Measurements from ENCODE around the gene IL1RAPL2. TPM values are rescaled to one million over a fixed set of nuclear protein-coding genes. Genes with fewer than 3 reads are reported as not detected.

Gene IL1RAPL2
- total RNA-seq, 1 donor from 2014 or later, result not detected

- no peak overlapping the region for H3K4me3 Mint-ChIP-seq (ENCODE audit: unreplicated experiment)
- H3K4me1 Mint-ChIP-seq (ENCODE audit: low read depth), result peaks cover 3% of the 10 kb centered on the region
- no peaks in the 10 kb centered on the region for H3K27me3 Mint-ChIP-seq (ENCODE audit: low read depth)
These were observed 1080.8 kb downstream of the IL1RAPL2 start for GRCh38 chrX:105646592-105647372.

GRCh38 chrX:105647749-105648148 lies 1081.8 kb downstream of the IL1RAPL2 start:
- Mint-ChIP-seq H3K36me3 (ENCODE audit: low read depth) (no peaks in the 10 kb centered on the region), H3K4me1 (ENCODE audit: low read depth) (peaks cover 3% of the 10 kb centered on the region), H3K27me3 (ENCODE audit: low read depth) (no peaks in the 10 kb centered on the region), H3K9me3 (ENCODE audit: low read depth) (peaks cover 7% of the 10 kb centered on the region), H3K27ac (ENCODE audit: unreplicated experiment) (no peak overlapping the region), H3K4me3 (ENCODE audit: unreplicated experiment) (no peak overlapping the region)
- DNase-seq (ENCODE audit: low spot score), result no peak
- TF ChIP-seq CTCF (IDR thresholded peaks at IDR 0.05), result no peak

More at GRCh38 chrX:105646592-105647372, 1080.8 kb downstream of the IL1RAPL2 start:
- Mint-ChIP-seq H3K27ac (ENCODE audit: unreplicated experiment) (no peak overlapping the region), H3K36me3 (ENCODE audit: low read depth) (no peaks in the 10 kb centered on the region), H3K9me3 (ENCODE audit: low read depth) (peaks cover 7% of the 10 kb centered on the region)
- DNase-seq (ENCODE audit: low spot score), result no peak
- TF ChIP-seq CTCF (IDR thresholded peaks at IDR 0.05), result no peak

- Mint-ChIP-seq H3K4me3 (ENCODE audit: unreplicated experiment) (no peak overlapping the region), H3K27me3 (ENCODE audit: low read depth) (no peaks in the 10 kb centered on the region), H3K4me1 (ENCODE audit: low read depth) (peaks cover 3% of the 10 kb centered on the region), H3K36me3 (ENCODE audit: low read depth) (no peaks in the 10 kb centered on the region), H3K9me3 (ENCODE audit: low read depth) (peaks cover 10% of the 10 kb centered on the region), H3K27ac (ENCODE audit: unreplicated experiment) (no peak overlapping the region)
- DNase-seq (ENCODE audit: low spot score), result no peak
- no peak for TF ChIP-seq CTCF (IDR thresholded peaks at IDR 0.05)
These were observed 1082.7 kb downstream of the IL1RAPL2 start for GRCh38 chrX:105648732-105649131.

- Mint-ChIP-seq H3K27me3 (ENCODE audit: low read depth) (no peaks in the 10 kb centered on the region), H3K36me3 (ENCODE audit: low read depth) (no peaks in the 10 kb centered on the region), H3K9me3 (ENCODE audit: low read depth) (peaks cover 13% of the 10 kb centered on the region), H3K4me1 (ENCODE audit: low read depth) (peaks cover 3% of the 10 kb centered on the region), H3K4me3 (ENCODE audit: unreplicated experiment) (no peak overlapping the region), H3K27ac (ENCODE audit: unreplicated experiment) (no peak overlapping the region)
- DNase-seq (ENCODE audit: low spot score), result no peak
- no peak for TF ChIP-seq CTCF (IDR thresholded peaks at IDR 0.05)
These were observed 1084.6 kb downstream of the IL1RAPL2 start for GRCh38 chrX:105650577-105650976.

GRCh38 chrX:105650986-105651385 lies 1085.0 kb downstream of the IL1RAPL2 start:
- no peak for TF ChIP-seq CTCF (IDR thresholded peaks at IDR 0.05)
- no peak for DNase-seq (ENCODE audit: low spot score)
- Mint-ChIP-seq H3K36me3 (ENCODE audit: low read depth) (no peaks in the 10 kb centered on the region), H3K9me3 (ENCODE audit: low read depth) (peaks cover 13% of the 10 kb centered on the region), H3K4me3 (ENCODE audit: unreplicated experiment) (no peak overlapping the region), H3K27me3 (ENCODE audit: low read depth) (no peaks in the 10 kb centered on the region), H3K4me1 (ENCODE audit: low read depth) (no peaks in the 10 kb centered on the region), H3K27ac (ENCODE audit: unreplicated experiment) (no peak overlapping the region)
